K562 (cell line): Measurements from ENCODE around the gene CHST12. TPM values are rescaled to one million over a fixed set of nuclear protein-coding genes. Genes with fewer than 3 reads are reported as not detected.

Experiments used
- ATAC-seq: fragments of 200-7000 bp; cut with Tn5 transposase; 3 replicates; pipeline ENCODE4 v1.9.1; 2020; ENCODE audit warnings: moderate library complexity
- BruUV-seq: library from RNA; stranded (reverse); fragments of 400-500 nt; replicated peaks from 2 replicates; lab custom pipeline; 2021; lab: Mats Ljungman, UMichigan
- CTCF ChIA-PET: fragments of 300-600 bp; formaldehyde crosslinking; extraction: SDS; loops from one replicate; lab custom pipeline; 2021; ENCODE audit warnings: low intra/inter-chr PET ratio; lab: Yijun Ruan, JAX
- POLR2A ChIA-PET: fragments of 300-600, 350-650 bp; sonication (Branson Sonifier 250); formaldehyde crosslinking; extraction: SDS; loops from one replicate; lab custom pipeline; 2021; ENCODE audit warnings: antibody characterized with exemption, inconsistent platforms; lab: Yijun Ruan, JAX
- DNase-seq, 4 experiments: peaks; one replicate each; pipeline versions ENCODE4 v3.0.0 to v3.0.0-alpha.2; 2011 to 2018; ENCODE audit warnings: low spot score in 3 of 4, mixed read lengths in 3 of 4; ENCODE audit errors: extremely low read depth in 1 of 4
- FAIRE-seq: peaks from 2 replicates; lab custom pipeline; 2011; peaks lifted over from hg19 to GRCh38; lab: Jason Lieb, UNC
- H2AFZ ChIP-seq: 2 replicates; pipeline ENCODE4 v1.6.0; 2011; ENCODE audit warnings: low read depth, low read length, control low read depth, inconsistent platforms
- H3K27ac ChIP-seq: fragments of 200-600 bp; 3 replicates; pipeline ENCODE4 v1.8.0; 2011; ENCODE audit warnings: low read depth, mild to moderate bottlenecking, control low read depth, inconsistent platforms, low read length, moderate library complexity, mixed read lengths; ENCODE audit errors: extremely low read depth
- H3K27me3 ChIP-seq, 2 experiments: fragments of 300-600 bp in 1 of 2; 2 replicates in 1 of 2; 3 replicates in 1 of 2; pipeline versions ENCODE4 v1.6.0 to v1.8.0; 2011; ENCODE audit warnings: inconsistent platforms in 2 of 2, low read length in 2 of 2, mild to moderate bottlenecking in 1 of 2, mixed read lengths in 1 of 2, moderate library complexity in 1 of 2; ENCODE audit not compliant: control insufficient read depth in 2 of 2, insufficient read depth in 2 of 2
- H3K36me3 ChIP-seq: fragments of 300-600 bp; 3 replicates; pipeline ENCODE4 v1.8.0; 2011; ENCODE audit warnings: mild to moderate bottlenecking, low read length, inconsistent platforms; ENCODE audit not compliant: control insufficient read depth, insufficient read depth
- H3K4me1 ChIP-seq, 2 experiments: fragments of 200-600 bp in 1 of 2; replicated peaks in 1 of 2; 2 replicates in 1 of 2; 3 replicates in 1 of 2; pipeline versions ENCODE4 v1.5.1 to v1.8.0; 2011; ENCODE audit warnings: inconsistent platforms in 2 of 2, low read length in 2 of 2, mild to moderate bottlenecking in 1 of 2, mixed read lengths in 1 of 2, moderate library complexity in 1 of 2; ENCODE audit not compliant: control insufficient read depth in 2 of 2, insufficient read depth in 2 of 2
- H3K4me2 ChIP-seq: 2 replicates; pipeline ENCODE4 v1.6.1; 2011; ENCODE audit warnings: low read length, control low read depth, inconsistent platforms, mixed read lengths; ENCODE audit not compliant: insufficient read depth
- H3K4me3 ChIP-seq: fragments of 200-600 bp; sonication (generic), shearing (Covaris generic); 2 replicates; pipeline ENCODE4 v1.5.1; 2016; ENCODE audit warnings: control low read depth, inconsistent platforms
- H3K79me2 ChIP-seq: fragments of 200-600 bp; 3 replicates; pipeline ENCODE4 v1.8.0; 2011; ENCODE audit warnings: low read length, inconsistent platforms; ENCODE audit not compliant: control insufficient read depth, insufficient read depth
- H3K9ac ChIP-seq, 2 experiments: 2 replicates each; pipeline versions ENCODE4 v1.6.0 to v1.6.1; 2011; ENCODE audit warnings: low read depth in 2 of 2, low read length in 2 of 2, control low read depth in 1 of 2, inconsistent platforms in 1 of 2, mild to moderate bottlenecking in 1 of 2, mixed read lengths in 1 of 2; ENCODE audit not compliant: insufficient read depth in 1 of 2
- H3K9me1 ChIP-seq: one replicate; pipeline ENCODE4 v1.6.0; 2011; ENCODE audit warnings: inconsistent platforms, mild to moderate bottlenecking, low read length, moderate library complexity; ENCODE audit not compliant: control insufficient read depth, insufficient read depth
- H3K9me3 ChIP-seq: replicated peaks from 2 replicates; pipeline ENCODE4 v1.5.1; 2011; ENCODE audit warnings: low read depth, low read length, inconsistent platforms; ENCODE audit not compliant: control insufficient read depth, insufficient read depth
- H4K20me1 ChIP-seq: replicated peaks from 2 replicates; pipeline ENCODE4 v1.6.1; 2011; ENCODE audit warnings: low read length, inconsistent platforms, mixed read lengths; ENCODE audit not compliant: control insufficient read depth, insufficient read depth
- WGBS: fragments of 100-300 bp; shearing (Covaris generic); methylation state at CpG from one replicate; pipeline ENCODE4 v1.1.6; 2016; ENCODE audit warnings: low coverage, mixed read lengths; ENCODE audit not compliant: insufficient coverage; ENCODE audit errors: missing lambda C conversion rate; 5-methylcytosine and 5-hydroxymethylcytosine counted together
- in situ Hi-C: fragments of 300-500 bp; cut with MboI; formaldehyde crosslinking; loops from 4 replicates; pipeline ENCODE4 v1.15.0; 2018; ENCODE audit warnings: inconsistent platforms, mixed read lengths
- intact Hi-C: fragments of 100-400 bp; cut with micrococcal nuclease; formaldehyde crosslinking; loops from 2 replicates; pipeline ENCODE4 v1.14.2; 2022
- polyA plus RNA-seq, 8 experiments: library from polyadenylated mRNA; depleted of rRNA in 4 of 8; stranded (reverse) in 5 of 8; unstranded in 3 of 8; fragments of >200 nt; fragmentation: Nextera tagmentation in 2 of 8; fragmentation: Illumina TruSeq in 1 of 8; extraction: Ambion mirVana in 2 of 8; extraction: Trizol in 1 of 8; gene quantifications; 2 replicates each; pipeline versions ENCODE4 v1.2.1 to v1.2.3, GENCODE V29; 2011 to 2014; ENCODE audit warnings: inconsistent platforms in 1 of 8, missing spikeins in 1 of 8
- total RNA-seq, 7 experiments: library from RNA; depleted of rRNA in 6 of 7; stranded (reverse); fragments of >200 nt in 6 of 7; fragmentation: Illumina TruSeq in 2 of 7; extraction: Trizol in 2 of 7; gene quantifications; 2 replicates each; pipeline versions ENCODE4 v1.2.1 to v1.2.3, GENCODE V29; 2011 to 2021; ENCODE audit warnings: low replicate concordance in 1 of 7
- TF ChIP-seq, protein P1 (sequence below), 3 experiments: fragments of 200-800 bp in 1 of 3; sonication (Bioruptor generic) in 1 of 3; sonication (generic) in 1 of 3; formaldehyde crosslinking in 1 of 3; IDR thresholded peaks; 2 replicates each; pipeline versions ENCODE4 v1.6.1 to v1.8.0; 2016 to 2022; ENCODE audit warnings: mild to moderate bottlenecking in 2 of 3, missing compliant biosample characterization in 2 of 3, missing genetic modification characterization in 2 of 3, missing genetic modification reagents in 1 of 3

The CHST12 gene
- total and polyA plus RNA-seq, 9 of the 15 experiments (the other 6 are each of a cell fraction or from before 2014, with no cell fraction given), result 0.18 to 19.8 (median 3.6) TPM

DNA sequence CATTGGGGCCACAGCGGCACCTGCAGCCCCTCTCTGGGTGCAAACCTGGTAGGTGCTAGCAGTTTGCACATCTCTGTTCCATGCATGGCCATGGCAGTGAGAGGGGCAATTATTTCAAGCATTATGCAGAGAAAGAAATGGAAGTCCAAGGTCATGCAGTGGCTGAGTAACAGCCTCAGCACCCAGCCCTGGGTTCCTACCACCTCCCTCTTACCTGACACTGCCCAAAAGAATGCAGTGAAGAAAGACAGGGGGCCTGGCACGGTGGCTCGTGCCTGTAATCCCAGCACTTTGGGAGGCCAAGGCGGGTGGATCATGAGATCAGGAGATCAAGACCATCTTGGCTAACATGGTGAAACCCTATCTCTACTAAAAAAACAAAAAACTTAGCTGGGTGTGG lies 4.9 kb upstream of the CHST12 start:
- FAIRE-seq, result no peak
- no TSS peak for BruUV-seq

More for the DNA sequence above, 4.9 kb upstream of the CHST12 start:
- WGBS, result 80% methylated on average over 4 of the region's 4 CpGs
- intact Hi-C loops (no loop called here), in situ Hi-C loops (no loop called here)
- Histone ChIP-seq H3K27me3 (no peaks in the 10 kb centered on the region), H2AFZ (no peak overlapping the region), H3K9ac (no peak overlapping the region), H3K9me1 (no peaks in the 10 kb centered on the region), H3K79me2 (peaks cover 6% of the 10 kb centered on the region; the same call in 2 of the 3 replicates), H3K36me3 (no peaks in the 10 kb centered on the region), H4K20me1 (no peaks in the 10 kb centered on the region), H3K4me3 (no peak overlapping the region), H3K4me1 (peaks cover 27 to 37% of the 10 kb centered on the region in 2 experiments; a peak in 4 of 5 replicates), H3K4me2 (no peak overlapping the region), H3K9me3 (no peaks in the 10 kb centered on the region), H3K27ac (no peak overlapping the region)
- TF ChIP-seq, protein P1, sequence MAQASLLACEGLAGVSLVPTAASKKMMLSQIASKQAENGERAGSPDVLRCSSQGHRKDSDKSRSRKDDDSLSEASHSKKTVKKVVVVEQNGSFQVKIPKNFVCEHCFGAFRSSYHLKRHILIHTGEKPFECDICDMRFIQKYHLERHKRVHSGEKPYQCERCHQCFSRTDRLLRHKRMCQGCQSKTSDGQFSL (CRISPR knock-in tag; IDR thresholded peaks at IDR 0.05), result no peak
- TF ChIP-seq, protein P1 (tag; IDR thresholded peaks at IDR 0.05), result no peak
- ChIA-PET POLR2A (interaction anchor here (0.6 to 1.0 kb wide), 2 partner anchors 16 to 32 kb away, joined by 3 read pairs; no protein-coding TSS in a partner anchor), CTCF (no interaction called here)
- ATAC-seq (no peak), DNase-seq (no peak)
